Measurements from ENCODE around the gene SUOX. TPM values are rescaled to one million over a fixed set of nuclear protein-coding genes. Genes with fewer than 3 reads are reported as not detected.

The SUOX gene
- total RNA-seq, 1 donor from 2014 or later = 2.1 TPM

Other genes starting within 250 kb of the SUOX start
- gene SARNP, start 179.6 kb upstream of the SUOX start, total RNA-seq = 68.7 and 111 TPM in 2 replicates
- 46.1 and 52.0 TPM in 2 replicates for gene ORMDL2, start 179.2 kb upstream of the SUOX start, total RNA-seq
- gene DNAJC14, start 167.7 kb upstream of the SUOX start, total RNA-seq = 34.3 and 38.4 TPM in 2 replicates
- gene MMP19, start 154.3 kb upstream of the SUOX start, total RNA-seq = 0.13 and 0.53 TPM in 2 replicates
- gene PYM1, start 69.4 kb upstream of the SUOX start, total RNA-seq = 34.0 and 56.3 TPM in 2 replicates
- 81.9 and 88.5 TPM in 2 replicates for gene DGKA, start 66.1 kb upstream of the SUOX start, total RNA-seq
- 1.8 and 2.6 TPM in 2 replicates for gene PMEL, start 31.2 kb upstream of the SUOX start, total RNA-seq
- gene CDK2, start 30.4 kb upstream of the SUOX start, total RNA-seq = 5.2 and 6.8 TPM in 2 replicates
- gene RAB5B, start 23.2 kb upstream of the SUOX start, total RNA-seq = 30.8 and 48.8 TPM in 2 replicates
- gene IKZF4, start 23.8 kb downstream of the SUOX start, total RNA-seq = 0.26 and 0.64 TPM in 2 replicates
- gene RPS26, start 44.6 kb downstream of the SUOX start, total RNA-seq = 32.8 and 201 TPM in 2 replicates
- 21.1 and 59.8 TPM in 2 replicates for gene ERBB3, start 82.9 kb downstream of the SUOX start, total RNA-seq
- 168 and 172 TPM in 2 replicates for gene PA2G4, start 107.3 kb downstream of the SUOX start, total RNA-seq
- 3,411 and 3,733 TPM in 2 replicates for gene RPL41, start 119.4 kb downstream of the SUOX start, total RNA-seq
- 3.5 and 4.5 TPM in 2 replicates for gene ZC3H10, start 121.0 kb downstream of the SUOX start, total RNA-seq
- gene ESYT1, start 131.0 kb downstream of the SUOX start, total RNA-seq = 253 and 304 TPM in 2 replicates
- 27.4 and 33.5 TPM in 2 replicates for gene MYL6B, start 155.3 kb downstream of the SUOX start, total RNA-seq
- 590 and 1,212 TPM in 2 replicates for gene MYL6, start 161.1 kb downstream of the SUOX start, total RNA-seq
- 14.0 and 20.4 TPM in 2 replicates for gene SMARCC2, start 192.2 kb downstream of the SUOX start, total RNA-seq
- 102 and 158 TPM in 2 replicates for gene RNF41, start 224.6 kb downstream of the SUOX start, total RNA-seq
- 25.3 and 40.5 TPM in 2 replicates for gene NABP2, start 227.1 kb downstream of the SUOX start, total RNA-seq
- 0.13 and 0.26 TPM in 2 replicates for gene SLC39A5, start 232.8 kb downstream of the SUOX start, total RNA-seq

Measured in bronchial epithelial cell (primary cell).